ENCODE measurements around the gene ALX1. TPM values are rescaled to one million over a fixed set of nuclear protein-coding genes. Genes with fewer than 3 reads are reported as not detected.
"Not testable (repeated sequence)": the region's sequence is repeated elsewhere in the genome, so short reads cannot be mapped to it uniquely, and the experiment has no call there.

Gene ALX1
- total and polyA plus RNA-seq, 12 donors, result 0.03 TPM; not detected in 11

DNA sequence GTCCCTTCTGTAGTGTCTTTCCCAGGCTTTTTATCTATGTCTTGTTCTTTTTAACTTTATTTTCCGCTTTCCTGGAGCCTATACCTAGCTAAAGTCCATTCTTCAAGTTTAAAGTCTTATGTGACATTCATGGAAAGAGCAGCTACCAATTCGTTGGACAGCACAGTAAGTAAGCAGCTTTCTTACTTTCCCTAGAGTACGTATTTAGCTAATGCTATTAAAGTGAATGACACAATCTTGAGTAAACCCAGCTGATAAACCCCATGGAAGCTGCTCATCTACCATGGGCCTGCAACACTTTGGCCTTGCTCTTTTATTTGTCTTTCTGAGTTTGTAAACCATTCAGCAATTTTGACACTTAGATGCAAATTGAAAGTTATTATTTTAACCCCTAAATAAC is 30.0 kb downstream of the ALX1 start:
- H3K27me3 ChIP-seq, result peaks cover 0 to 16% (median 5%) of the 10 kb centered on the region in 7 donors
- TF ChIP-seq, protein P1, sequence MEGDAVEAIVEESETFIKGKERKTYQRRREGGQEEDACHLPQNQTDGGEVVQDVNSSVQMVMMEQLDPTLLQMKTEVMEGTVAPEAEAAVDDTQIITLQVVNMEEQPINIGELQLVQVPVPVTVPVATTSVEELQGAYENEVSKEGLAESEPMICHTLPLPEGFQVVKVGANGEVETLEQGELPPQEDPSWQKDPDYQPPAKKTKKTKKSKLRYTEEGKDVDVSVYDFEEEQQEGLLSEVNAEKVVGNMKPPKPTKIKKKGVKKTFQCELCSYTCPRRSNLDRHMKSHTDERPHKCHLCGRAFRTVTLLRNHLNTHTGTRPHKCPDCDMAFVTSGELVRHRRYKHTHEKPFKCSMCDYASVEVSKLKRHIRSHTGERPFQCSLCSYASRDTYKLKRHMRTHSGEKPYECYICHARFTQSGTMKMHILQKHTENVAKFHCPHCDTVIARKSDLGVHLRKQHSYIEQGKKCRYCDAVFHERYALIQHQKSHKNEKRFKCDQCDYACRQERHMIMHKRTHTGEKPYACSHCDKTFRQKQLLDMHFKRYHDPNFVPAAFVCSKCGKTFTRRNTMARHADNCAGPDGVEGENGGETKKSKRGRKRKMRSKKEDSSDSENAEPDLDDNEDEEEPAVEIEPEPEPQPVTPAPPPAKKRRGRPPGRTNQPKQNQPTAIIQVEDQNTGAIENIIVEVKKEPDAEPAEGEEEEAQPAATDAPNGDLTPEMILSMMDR (IDR thresholded peaks at IDR 0.05), result no peak
- no peaks in the 10 kb centered on the region for H3K9me3 ChIP-seq
- no peaks in the 10 kb centered on the region for H3K4me1 ChIP-seq
- WGBS, 2 donors, result 39% methylated on average over 3 of the region's 3 CpGs
- H3K36me3 ChIP-seq, result no peaks in the 10 kb centered on the region
- DNase-seq, result no peak
- no peak overlapping the region for H3K4me3 ChIP-seq
- no peak overlapping the region for H3K27ac ChIP-seq
- no peak for ATAC-seq
- intact Hi-C loops (cut with DNase I), result no loop called here

DNA sequence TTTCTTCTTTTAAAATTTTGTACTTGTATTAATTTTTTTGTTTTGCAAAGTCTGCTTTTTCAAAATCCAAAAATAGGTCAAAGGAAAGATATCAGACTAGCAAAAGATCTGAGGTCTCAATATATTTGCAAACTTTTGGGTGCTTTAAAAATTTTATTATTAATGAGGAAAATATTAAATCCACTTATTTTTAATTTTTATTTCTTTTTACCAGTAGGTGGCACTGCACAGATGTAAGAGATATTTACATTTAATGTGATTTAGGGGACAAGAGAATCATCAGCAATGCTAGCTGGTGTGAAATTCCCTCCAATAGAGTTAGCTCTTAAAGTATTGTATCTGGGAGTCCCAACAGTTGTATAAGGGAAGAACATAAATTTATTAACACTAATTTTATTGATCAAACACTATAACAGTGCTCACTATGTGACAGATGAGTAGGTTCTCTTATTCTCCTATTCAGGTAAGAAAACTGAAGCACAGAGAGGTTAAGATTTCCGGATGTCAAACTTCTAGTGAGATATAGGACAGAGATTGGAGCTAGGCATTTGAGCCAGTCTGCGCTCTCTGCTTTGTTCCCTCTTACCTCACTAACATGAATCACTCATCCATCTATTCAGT is 30.5 kb downstream of the ALX1 start:
- TF ChIP-seq, protein P1 (IDR thresholded peaks at IDR 0.05), result peak in 6 of 9 donors; percentile 5 to 48 (median 26)
- no peaks in the 10 kb centered on the region for H3K4me1 ChIP-seq
- intact Hi-C loops (cut with DNase I), result no loop called here
- 86 to 90% methylated on average over 2 of the region's 2 CpGs for WGBS, 2 donors
- ATAC-seq (no peak), DNase-seq (no peak)
- H3K9me3 ChIP-seq, result no peaks in the 10 kb centered on the region
- H3K27ac ChIP-seq, result no peak overlapping the region
- peaks cover 0 to 16% (median 5%) of the 10 kb centered on the region in 7 donors for H3K27me3 ChIP-seq
- H3K4me3 ChIP-seq, result no peak overlapping the region
- H3K36me3 ChIP-seq, result no peaks in the 10 kb centered on the region

DNA sequence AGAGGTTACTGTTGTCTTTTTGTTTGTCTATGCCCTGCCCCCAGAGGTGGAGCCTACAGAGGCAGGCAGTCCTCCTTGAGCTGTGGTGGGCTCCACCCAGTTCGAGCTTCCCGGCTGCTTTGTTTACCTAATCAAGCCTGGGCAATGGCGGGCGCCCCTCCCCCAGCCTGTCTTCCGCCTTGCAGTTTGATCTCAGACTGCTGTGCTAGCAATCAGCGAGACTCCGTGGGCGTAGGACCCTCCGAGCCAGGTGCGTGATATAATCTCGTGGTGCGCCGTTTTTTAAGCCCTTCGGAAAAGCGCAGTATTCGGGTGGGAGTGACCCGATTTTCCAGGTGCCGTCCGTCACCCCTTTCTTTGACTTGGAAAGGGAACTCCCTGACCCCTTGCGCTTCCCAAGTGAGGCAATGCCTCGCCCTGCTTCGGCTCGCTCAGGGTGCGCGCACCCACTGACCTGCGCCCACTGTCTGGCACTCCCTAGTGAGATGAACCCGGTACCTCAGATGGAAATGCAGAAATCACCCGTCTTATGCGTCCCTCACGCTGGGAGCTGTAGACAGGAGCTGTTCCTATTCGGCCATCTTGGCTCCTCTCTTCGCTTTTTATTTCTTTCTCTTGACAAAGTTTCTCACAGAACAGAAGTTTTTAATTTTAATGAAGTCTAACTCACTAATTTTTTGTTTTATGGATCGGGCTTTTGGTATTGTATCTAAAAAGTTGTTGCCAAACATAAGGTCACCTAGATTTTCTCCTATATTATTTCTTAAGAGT is 38.0 kb downstream of the ALX1 start:
- H3K36me3 ChIP-seq; intact Hi-C loops (cut with DNase I); H3K4me1 ChIP-seq; H3K27ac ChIP-seq; ATAC-seq; DNase-seq; H3K4me3 ChIP-seq; H3K27me3 ChIP-seq; H3K9me3 ChIP-seq: not testable (repeated sequence)
- 83 to 84% methylated on average over 30 to 33 of the region's 33 CpGs for WGBS, 2 donors

DNA sequence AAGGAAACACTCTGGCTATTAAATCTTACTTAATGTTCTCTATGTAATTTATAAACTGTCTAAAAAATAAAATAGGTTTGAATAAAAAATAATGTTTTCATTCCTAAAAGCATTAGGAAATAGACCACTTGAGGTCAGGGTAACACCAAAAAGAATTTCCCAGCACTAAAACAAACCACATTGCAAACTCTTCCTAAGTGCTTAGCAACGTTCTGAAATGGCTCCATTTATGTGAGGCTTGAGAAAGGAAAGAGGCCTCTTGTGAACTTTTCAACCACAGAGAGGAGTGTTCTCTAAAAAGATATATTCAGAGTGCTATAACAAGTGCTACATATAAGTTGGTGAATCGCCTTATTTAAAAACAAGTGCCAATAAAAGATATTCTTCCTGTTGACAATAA is 42.7 kb downstream of the ALX1 start:
- ATAC-seq (no peak), DNase-seq (no peak)
- intact Hi-C loops (cut with DNase I), result no loop called here
- no peaks in the 10 kb centered on the region for H3K9me3 ChIP-seq
- no peaks in the 10 kb centered on the region for H3K36me3 ChIP-seq
- TF ChIP-seq, protein P1 (IDR thresholded peaks at IDR 0.05), result no peak
- WGBS, 2 donors, result 48 to 55% methylated on average over 2 of the region's 2 CpGs
- H3K27ac ChIP-seq, result no peak overlapping the region
- no peaks in the 10 kb centered on the region for H3K4me1 ChIP-seq
- H3K27me3 ChIP-seq, result peaks cover 0 to 6% (median 0%) of the 10 kb centered on the region in 7 donors
- H3K4me3 ChIP-seq, result no peak overlapping the region

DNA sequence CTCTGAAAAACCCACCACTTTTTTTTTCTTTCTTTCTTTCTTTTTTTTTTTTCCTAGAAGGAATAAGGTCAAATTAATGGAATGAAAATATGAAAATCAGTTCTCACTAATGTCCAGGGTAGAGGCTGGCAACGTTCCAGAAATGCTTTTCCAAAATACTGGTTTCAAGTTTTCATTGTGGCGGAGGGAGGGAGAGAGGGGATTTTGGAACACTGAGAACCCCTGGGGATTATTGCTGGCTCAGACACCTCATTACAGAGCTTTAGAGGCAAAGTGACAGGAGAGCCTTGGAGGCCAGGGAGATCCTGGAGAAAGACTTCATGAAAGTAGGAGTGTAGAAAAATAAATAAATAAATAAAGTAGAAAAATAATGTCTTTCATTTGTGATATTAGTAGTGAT is 45.4 kb downstream of the ALX1 start:
- no peak for ATAC-seq
- Histone ChIP-seq H3K9me3 (no peaks in the 10 kb centered on the region), H3K27me3 (peaks cover 0 to 5% (median 0%) of the 10 kb centered on the region in 7 donors), H3K27ac (no peak overlapping the region), H3K4me3 (no peak overlapping the region), H3K4me1 (no peaks in the 10 kb centered on the region), H3K36me3 (no peaks in the 10 kb centered on the region)
- TF ChIP-seq, protein P1 (IDR thresholded peaks at IDR 0.05), result no peak
- intact Hi-C loops (cut with DNase I), result no loop called here
- DNase-seq, result no peak
- 30 to 37% methylated on average over 2 of the region's 2 CpGs for WGBS, 2 donors

Data from heart right ventricle (tissue), 16 donors.